ENCODE measurements around the gene CELSR2.
"Not testable (repeated sequence)": the region's sequence is repeated elsewhere in the genome, so short reads cannot be mapped to it uniquely, and the experiment has no call there.

GRCh38 chr1:109221201-109221600 is 28.1 kb upstream of the CELSR2 start:
- TF ChIP-seq POLR2A, CTCF (IDR thresholded peaks at IDR 0.05): not testable (repeated sequence)

All from stomach (tissue), 4 donors.